Progenitor cell of endocrine pancreas (in vitro differentiated cells): ENCODE results near the gene TANC1. TPM values are rescaled to one million over a fixed set of nuclear protein-coding genes. Genes with fewer than 3 reads are reported as not detected.

Experiments
- DNase-seq: peaks from one replicate; pipeline ENCODE4 v3.0.0; 2021; ENCODE audit warnings: low spot score; ENCODE audit not compliant: unreplicated experiment
- H3K27ac Mint-ChIP-seq: 2 replicates; pipeline ENCODE4 v1.8.0; 2021; ENCODE audit warnings: mild to moderate bottlenecking, moderate library complexity, mixed read lengths
- H3K27me3 Mint-ChIP-seq: 2 replicates; pipeline ENCODE4 v1.8.0; 2021; ENCODE audit warnings: mixed read lengths
- H3K36me3 Mint-ChIP-seq: 2 replicates; pipeline ENCODE4 v1.8.0; 2022; ENCODE audit warnings: mixed read lengths; ENCODE audit not compliant: insufficient read depth
- H3K4me1 Mint-ChIP-seq: 2 replicates; pipeline ENCODE4 v1.8.0; 2021; ENCODE audit warnings: low read depth, mixed read lengths
- H3K4me3 Mint-ChIP-seq: 2 replicates; pipeline ENCODE4 v1.8.0; 2021; ENCODE audit warnings: low read depth, mild to moderate bottlenecking, moderate library complexity, mixed read lengths
- H3K9me3 Mint-ChIP-seq: 2 replicates; pipeline ENCODE4 v1.8.0; 2021; ENCODE audit warnings: low read depth, mixed read lengths
- total RNA-seq: library from RNA; stranded (reverse); gene quantifications from 2 replicates; pipeline ENCODE4 v1.2.1, GENCODE V29; 2021
- TF ChIP-seq, protein P1 (sequence below): fragments of 200-600 bp; sonication (generic); IDR thresholded peaks from one replicate; pipeline ENCODE4 v1.5.0; 2021; ENCODE audit warnings: antibody characterized with exemption, mild to moderate bottlenecking; ENCODE audit not compliant: unreplicated experiment

The TANC1 gene
- total RNA-seq, 1 donor from 2014 or later, result 29.8 TPM

DNA sequence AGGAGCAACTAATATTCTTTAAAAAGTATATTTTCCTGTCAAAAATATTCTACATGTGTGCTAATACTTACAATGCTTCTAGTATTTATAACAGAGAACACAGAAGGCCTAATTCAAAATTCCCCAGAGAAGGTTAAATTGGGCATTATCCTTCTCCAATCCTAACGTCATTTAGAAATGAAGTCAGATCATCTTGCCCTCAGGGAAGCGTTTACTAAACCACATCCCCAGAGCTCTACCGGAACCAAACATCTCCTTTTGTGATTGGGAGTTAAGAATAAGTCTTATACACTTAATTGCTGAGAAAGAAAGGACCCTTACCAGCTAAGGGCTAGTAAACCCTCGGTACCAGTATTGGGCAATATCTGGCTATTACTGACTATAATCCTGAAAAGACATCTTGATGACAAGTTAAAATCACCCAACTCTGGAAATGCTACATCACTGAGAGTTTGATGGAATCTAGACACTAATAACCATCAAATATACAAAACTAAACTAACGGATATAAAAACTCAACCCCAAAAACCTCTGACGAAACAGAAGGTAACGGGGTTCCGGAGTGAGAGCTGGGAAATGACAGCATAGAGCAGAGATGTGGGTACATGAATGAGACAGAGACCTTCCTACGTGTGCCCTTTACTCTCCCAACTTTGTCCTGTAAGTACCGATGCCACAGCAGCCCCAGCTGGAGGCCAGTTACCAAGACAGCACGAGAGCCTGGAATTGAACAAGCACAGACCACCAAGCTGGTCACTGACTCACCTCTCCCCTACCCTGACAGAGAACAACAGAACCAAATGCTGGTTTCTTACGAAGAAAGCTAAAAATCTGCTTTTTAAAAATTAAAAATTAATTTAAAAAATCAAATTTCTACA is 283.1 kb downstream of the TANC1 start:
- Mint-ChIP-seq H3K9me3 (no peaks in the 10 kb centered on the region), H3K4me1 (no peaks in the 10 kb centered on the region), H3K4me3 (no peak overlapping the region), H3K27ac (no peak overlapping the region), H3K27me3 (no peaks in the 10 kb centered on the region), H3K36me3 (peaks cover 23% of the 10 kb centered on the region)
- DNase-seq, result no peak
- TF ChIP-seq, protein P1, sequence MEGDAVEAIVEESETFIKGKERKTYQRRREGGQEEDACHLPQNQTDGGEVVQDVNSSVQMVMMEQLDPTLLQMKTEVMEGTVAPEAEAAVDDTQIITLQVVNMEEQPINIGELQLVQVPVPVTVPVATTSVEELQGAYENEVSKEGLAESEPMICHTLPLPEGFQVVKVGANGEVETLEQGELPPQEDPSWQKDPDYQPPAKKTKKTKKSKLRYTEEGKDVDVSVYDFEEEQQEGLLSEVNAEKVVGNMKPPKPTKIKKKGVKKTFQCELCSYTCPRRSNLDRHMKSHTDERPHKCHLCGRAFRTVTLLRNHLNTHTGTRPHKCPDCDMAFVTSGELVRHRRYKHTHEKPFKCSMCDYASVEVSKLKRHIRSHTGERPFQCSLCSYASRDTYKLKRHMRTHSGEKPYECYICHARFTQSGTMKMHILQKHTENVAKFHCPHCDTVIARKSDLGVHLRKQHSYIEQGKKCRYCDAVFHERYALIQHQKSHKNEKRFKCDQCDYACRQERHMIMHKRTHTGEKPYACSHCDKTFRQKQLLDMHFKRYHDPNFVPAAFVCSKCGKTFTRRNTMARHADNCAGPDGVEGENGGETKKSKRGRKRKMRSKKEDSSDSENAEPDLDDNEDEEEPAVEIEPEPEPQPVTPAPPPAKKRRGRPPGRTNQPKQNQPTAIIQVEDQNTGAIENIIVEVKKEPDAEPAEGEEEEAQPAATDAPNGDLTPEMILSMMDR, result no peak

DNA sequence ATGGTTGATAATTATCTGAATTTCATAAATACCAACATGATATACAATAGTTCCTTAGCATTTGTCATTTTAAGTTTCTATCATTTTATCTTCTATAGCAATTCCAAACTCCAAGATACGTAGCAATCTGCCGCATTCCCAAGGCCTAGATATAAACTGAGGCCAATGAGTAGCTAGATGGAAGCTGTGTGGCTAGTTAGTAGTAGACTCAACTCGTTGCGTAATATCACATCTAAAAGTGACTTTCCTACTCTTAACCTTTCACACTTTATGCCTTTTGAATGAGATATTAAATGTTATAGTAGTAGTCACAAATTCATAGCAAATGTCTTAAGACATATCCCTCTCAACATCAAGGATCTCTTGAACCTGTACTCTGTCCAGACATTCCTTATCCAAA is 284.5 kb downstream of the TANC1 start:
- Mint-ChIP-seq H3K9me3 (no peaks in the 10 kb centered on the region), H3K27me3 (no peaks in the 10 kb centered on the region), H3K27ac (no peak overlapping the region), H3K36me3 (peaks cover 13% of the 10 kb centered on the region), H3K4me1 (no peaks in the 10 kb centered on the region), H3K4me3 (no peak overlapping the region)
- DNase-seq, result no peak
- TF ChIP-seq, protein P1, result no peak

DNA sequence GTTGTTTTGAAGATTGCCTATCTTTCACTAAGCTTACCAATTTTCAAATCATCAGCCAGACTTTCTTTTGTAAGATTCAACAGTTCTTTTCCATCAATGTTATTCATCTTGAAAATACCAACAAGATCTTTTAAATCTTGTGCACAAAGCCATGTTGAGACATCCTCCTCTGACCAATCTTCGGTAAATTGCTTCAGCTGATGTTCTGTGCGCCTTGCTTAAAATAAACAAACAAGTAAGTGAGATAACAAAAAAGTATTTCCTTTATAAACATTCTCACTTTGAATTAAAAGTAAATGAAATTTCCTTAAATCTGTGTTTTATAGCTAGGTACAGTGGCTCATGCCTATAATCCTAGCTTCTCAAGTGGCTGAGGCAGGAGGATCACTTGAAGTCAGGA is 287.7 kb downstream of the TANC1 start:
- Mint-ChIP-seq H3K36me3 (peaks cover 5% of the 10 kb centered on the region), H3K27me3 (no peaks in the 10 kb centered on the region), H3K4me3 (no peak overlapping the region), H3K9me3 (no peaks in the 10 kb centered on the region), H3K27ac (no peak overlapping the region), H3K4me1 (no peaks in the 10 kb centered on the region)
- no peak for DNase-seq
- TF ChIP-seq, protein P1, result no peak

DNA sequence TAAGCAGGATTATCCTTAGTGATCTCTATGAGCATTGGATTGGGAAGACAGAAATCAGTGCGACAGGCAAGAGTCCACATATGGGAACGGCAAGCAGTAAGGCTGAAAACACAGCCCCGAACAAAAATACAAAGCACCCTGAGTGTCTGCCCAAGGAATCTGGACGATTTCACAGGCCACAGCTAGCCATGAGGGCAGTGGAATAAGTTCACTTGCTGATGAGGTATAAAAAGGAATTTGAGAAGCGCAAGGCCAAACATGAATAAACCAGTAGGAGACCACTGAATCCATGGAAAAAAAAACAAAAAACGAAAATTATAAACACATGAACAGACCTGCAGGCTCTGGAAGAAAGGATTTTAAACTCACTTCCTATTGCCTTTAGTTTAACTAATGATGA is 293.8 kb downstream of the TANC1 start:
- TF ChIP-seq, protein P1, result no peak
- Mint-ChIP-seq H3K27me3 (no peaks in the 10 kb centered on the region), H3K36me3 (peaks cover 5% of the 10 kb centered on the region), H3K27ac (no peak overlapping the region), H3K4me3 (no peak overlapping the region), H3K4me1 (no peaks in the 10 kb centered on the region), H3K9me3 (no peaks in the 10 kb centered on the region)
- no peak for DNase-seq

DNA sequence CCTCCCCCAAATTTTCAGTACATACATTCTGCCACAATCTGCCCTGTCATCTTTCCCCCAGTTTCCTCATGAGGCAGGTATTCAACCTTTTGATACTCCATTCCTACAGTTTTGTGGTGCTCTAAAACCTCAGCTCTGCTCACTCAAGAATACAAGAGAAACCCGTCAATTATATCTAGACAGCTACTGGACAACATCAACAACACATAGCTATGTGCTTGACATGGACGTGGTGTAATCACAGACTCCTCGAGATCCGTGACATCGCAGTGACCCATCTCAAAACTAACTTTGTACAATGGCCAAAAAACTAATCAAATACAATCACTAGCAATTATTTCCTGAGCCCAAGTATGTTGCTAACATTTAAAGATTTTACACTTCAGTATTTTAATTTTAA is 294.5 kb downstream of the TANC1 start:
- Mint-ChIP-seq H3K27ac (no peak overlapping the region), H3K36me3 (peaks cover 7% of the 10 kb centered on the region)

More for the DNA sequence above, 294.5 kb downstream of the TANC1 start:
- no peaks in the 10 kb centered on the region for H3K9me3 Mint-ChIP-seq
- no peaks in the 10 kb centered on the region for H3K27me3 Mint-ChIP-seq
- no peak overlapping the region for H3K4me3 Mint-ChIP-seq
- H3K4me1 Mint-ChIP-seq, result no peaks in the 10 kb centered on the region
- TF ChIP-seq, protein P1, result no peak
- DNase-seq, result no peak
